GM19455 (cell line): ENCODE results near the gene TINAGL1.
"Not testable (repeated sequence)": the region's sequence is repeated elsewhere in the genome, so short reads cannot be mapped to it uniquely, and the experiment has no call there.

Experiments used
- ATAC-seq: cut with Tn5 transposase; IDR thresholded peaks from one replicate; pipeline ENCODE4 v1.9.1; 2021; ENCODE audit not compliant: unreplicated experiment

The TINAGL1 gene

GRCh38 chr1:31583082-31583994 lies 7.0 kb downstream of the TINAGL1 start:
- no peak for ATAC-seq

DNA sequence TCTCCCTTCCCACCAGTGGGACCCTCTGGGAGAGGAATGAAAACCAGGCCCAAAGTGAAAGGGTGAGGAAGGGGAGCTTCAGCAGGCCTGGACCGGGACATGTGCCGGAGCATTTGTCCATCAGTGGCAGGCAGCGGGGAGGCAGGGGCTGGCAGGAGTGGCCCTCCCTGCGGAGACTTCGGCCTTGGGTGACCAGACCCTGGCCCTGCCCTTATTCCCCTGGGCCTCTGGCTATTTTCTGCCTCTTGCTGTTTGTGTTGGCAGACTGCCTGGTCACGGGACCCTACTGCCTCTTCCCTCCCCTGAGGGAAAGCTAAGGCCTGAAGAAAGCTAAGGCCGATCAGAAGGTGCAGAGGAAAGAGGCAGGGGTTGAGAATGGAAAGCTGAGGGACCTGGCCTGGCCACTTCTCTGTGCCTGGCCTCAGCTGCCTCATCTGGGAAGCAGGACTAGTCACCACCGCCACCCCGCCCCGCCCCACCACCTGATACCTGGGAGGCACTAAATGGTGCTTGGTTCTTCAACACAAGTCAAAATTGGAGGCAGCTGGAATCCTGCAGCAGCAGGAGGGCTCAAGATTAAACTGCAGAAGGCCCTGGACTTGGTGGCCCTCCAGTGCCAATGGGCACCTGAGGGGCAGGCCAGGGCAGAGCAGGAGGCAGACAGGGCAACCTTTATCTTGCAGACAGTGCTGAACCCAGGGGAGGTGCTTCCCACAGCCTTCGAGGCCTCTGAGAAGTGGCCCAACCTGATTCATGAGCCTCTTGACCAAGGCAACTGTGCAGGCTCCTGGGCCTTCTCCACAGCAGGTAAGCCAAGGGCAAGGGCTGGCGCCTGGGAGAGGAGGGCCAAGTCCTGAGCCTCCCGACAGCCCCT lies 7.9 kb downstream of the TINAGL1 start:
- no peak for ATAC-seq

- ATAC-seq: no peak
These were observed 8.8 kb downstream of the TINAGL1 start for GRCh38 chr1:31584869-31585735.

DNA sequence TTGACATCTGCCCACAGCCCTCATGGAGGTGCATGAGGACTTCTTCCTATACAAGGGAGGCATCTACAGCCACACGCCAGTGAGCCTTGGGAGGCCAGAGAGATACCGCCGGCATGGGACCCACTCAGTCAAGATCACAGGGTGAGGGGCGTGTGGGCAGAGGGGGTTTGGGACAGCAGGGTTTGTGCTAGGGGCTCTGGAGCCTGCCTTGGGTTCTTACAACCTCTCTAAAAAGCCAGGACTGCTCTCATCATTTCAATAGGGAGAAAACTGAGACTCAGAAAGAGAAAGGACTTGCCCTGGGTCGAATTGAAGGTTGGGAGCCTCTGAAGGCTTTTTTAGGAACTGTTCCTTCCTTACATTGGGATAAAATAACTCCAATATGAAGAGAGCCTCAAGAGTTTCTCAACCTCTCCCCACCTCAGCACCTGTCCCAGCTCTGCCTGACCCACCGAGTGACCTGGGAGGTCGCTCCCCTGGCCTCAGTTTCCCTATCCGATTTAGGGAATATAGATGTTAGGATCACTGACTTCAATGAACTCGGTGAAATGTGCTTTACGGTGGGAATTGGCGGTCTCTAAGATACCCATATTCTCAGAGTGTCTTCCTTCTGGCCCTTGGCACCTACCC lies 9.5 kb downstream of the TINAGL1 start:
- no peak for ATAC-seq

DNA sequence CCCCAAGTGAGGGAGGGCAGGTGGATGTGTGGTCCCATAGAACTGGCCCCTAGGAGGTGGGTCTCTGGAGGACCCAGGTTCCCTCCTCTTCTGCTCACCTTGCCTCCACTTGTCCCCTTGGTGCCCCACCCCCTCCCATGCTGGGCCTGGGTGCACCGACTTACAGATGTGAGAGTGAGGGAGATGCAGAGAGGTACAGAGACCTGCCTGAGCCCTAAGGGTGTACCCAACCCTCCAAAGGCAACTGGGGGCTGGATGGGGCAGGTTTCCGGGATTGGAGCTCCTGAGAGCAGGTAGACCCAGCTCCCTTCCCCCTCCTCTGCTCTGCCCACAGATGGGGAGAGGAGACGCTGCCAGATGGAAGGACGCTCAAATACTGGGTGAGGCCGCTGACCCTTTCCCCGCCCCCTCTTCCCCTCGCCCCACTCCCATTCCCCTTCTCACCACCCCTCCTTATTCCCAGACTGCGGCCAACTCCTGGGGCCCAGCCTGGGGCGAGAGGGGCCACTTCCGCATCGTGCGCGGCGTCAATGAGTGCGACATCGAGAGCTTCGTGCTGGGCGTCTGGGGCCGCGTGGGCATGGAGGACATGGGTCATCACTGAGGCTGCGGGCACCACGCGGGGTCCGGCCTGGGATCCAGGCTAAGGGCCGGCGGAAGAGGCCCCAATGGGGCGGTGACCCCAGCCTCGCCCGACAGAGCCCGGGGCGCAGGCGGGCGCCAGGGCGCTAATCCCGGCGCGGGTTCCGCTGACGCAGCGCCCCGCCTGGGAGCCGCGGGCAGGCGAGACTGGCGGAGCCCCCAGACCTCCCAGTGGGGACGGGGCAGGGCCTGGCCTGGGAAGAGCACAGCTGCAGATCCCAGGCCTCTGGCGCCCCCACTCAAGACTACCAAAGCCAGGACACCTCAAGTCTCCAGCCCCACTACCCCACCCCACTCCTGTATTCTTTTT lies 10.3 kb downstream of the TINAGL1 start:
- ATAC-seq: no peak

GRCh38 chr1:31587328-31587699 lies 11.0 kb downstream of the TINAGL1 start:
- ATAC-seq: not testable (repeated sequence)

DNA sequence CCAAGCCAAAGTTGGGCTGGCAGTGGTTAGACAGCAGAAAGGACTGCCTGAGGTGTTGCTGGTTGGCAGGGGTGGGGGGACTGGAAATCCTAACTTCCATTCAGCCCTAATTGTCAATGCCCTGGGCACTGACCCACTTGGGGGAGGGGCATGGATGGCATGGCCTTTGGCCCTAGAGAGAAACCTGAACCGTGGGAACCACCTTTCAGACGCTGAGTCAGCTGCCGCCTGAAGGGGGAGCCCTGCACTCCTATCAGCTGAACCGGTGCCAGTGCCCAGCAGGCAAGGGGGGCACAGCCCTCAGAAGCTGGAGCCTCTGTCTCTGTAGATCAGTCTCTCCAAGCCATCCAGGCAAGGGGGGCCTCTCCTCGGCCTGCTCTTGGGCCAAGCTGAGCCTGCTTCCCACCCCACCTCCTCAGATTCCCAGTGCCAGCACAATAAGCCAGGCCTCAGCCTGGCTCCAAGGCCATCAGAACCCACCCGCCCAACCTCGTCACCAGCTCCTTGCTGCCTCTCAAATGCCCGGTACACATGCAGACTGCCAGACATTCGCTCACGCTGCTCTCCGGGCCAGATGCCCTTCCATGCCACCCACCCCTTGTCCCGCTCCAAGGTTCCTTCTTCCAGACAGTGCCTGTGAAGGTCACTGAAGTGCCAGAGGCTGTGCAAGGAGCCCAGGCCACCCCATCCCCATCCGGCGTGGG lies 11.6 kb downstream of the TINAGL1 start:
- ATAC-seq: no peak

- ATAC-seq: no peak
These were observed 12.6 kb downstream of the TINAGL1 start for GRCh38 chr1:31588751-31589515.

- ATAC-seq: no peak
These were observed 15.2 kb downstream of the TINAGL1 start for GRCh38 chr1:31591425-31592093.

DNA sequence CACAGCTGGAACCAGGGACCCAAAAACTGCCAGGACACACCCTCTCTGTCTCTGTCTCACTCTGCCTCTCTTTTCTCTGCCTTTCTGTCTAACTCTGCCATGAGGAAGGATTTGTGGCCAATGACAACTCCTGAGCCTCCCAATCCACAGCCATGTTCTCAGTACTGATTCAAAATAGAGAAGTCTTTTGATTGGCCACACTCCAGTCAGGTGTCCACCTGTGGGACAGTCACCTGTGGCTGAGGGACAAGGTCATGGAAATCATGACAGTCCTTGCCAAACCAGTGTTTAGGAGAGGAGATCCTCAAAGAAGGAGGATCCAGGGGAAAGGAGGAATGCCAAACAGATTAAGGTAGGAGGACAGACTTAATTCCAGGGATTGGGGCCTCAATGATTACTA lies 15.8 kb downstream of the TINAGL1 start:
- no peak for ATAC-seq

DNA sequence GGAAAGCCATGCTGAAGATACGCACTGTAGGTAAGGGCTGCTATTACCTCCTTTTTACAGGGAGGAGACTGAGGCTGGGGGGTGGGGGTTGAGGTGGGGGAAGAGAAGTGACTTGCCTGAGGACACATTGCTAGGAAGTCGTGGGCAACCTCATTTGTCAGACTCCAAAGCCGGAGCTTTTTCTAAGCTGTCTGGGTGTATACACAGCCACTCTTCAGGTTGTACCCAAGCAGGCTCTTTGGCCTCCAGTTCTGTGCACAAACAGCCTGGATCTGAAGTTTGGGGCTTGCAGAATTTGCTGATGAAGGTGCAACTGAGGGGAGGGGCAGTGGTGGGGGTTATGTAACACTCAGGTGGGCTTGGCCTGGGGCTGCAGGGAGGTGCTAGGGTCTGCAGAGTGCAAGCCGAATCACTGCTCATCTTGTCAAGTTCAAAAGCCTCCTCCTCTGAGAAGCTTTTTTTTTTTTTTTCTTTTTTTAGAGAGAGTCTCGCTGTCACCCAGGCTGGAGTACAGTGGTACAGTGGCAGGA lies 16.9 kb downstream of the TINAGL1 start:
- ATAC-seq: no peak

DNA sequence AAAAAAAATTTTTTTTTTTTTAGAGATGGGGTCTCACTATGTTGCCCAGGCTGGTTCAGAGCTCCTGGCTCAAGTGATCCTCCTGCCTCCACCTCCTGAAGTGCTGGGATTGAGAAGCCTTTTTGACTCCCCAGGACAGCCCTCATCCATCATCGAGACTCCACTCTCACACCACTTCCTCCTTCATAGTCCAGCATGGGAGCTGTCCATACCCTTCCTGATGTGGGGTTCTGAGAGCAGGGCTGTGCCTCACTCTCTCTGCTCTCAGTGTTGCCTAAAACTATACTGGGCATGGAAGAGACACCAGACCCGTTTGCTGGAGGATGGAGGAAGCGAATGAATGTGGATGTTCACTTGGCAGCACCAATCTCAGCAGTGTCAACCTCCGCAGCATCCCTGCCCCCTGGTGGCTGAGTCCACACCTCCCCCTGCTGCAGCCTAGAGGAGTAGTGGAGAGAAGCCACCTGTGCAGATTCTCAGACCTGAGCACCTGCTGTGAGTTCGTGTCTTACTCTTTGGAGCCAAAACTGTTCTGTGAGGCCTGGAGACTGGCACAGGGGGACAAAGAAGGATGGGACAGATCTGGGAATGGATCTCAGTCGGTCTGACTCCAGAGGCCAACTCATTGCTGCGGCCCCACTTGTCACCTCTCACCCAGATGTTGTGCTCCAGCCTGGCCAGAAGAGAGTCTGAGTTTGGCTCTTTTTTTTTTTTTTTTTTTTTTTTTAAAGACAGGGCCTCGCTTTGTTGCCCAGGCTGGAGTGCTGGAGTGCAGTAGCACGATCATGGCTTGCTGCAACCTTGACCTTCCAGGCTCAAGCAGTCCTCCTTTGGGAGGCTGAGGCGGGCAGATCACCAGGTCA lies 17.7 kb downstream of the TINAGL1 start:
- no peak for ATAC-seq

DNA sequence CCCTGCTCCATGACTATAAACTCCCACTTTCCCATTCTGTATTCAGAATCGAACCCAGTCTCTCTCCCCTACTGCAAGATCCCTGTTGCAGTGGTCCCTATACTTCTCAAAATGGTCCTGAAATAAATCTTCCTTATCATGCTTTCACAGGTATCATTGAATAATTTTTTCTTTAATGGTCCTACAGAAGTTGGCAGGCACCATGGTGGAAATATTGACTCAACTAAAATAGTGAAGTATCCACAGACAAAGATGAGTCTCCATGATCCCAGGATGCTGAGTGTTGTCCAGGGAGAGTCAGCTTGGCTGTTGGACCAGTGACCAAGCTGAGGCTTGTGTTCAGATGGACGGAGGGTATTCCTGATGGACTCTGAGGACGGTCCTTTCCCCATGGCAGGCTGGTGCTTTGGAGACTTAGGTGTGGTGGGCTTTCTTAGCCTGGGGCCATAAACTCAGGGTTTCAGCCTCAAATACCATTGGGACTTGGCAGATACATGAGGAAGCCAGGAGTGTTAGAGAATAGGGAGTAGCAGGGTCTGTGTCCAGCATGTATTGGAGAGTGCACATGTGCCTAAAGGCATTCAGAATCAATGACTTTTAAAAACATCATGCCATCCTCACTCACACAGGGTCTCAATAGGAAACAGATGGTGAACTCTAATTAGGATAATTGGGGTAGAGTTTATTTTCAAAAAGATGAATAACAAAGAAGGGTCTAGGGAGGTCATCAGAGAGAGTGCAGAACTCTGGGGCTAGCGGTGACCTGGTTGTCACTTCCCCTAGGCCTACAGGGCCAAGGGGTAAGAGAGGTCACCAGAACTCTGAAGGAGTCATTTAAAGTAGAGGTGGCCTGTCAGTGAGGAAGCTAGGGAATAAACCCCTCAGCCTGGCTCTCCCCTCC lies 19.8 kb downstream of the TINAGL1 start:
- no peak for ATAC-seq

DNA sequence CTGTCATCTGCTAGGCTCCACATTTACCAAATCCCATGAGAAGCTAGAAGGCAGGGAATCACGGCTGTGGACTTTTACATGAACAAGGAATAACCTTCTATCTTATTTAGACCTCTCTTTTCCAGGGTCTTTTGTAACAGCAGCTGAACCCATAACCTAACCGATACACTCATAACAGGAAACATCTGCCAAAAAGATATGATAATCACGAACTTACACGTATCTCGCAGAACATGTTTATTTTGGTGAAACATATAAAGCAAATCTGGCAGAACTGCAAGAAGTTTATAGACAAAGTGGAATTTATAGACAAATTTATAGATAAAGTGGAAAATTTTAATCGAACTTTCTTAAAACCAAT lies 20.4 kb downstream of the TINAGL1 start:
- ATAC-seq: no peak

GRCh38 chr1:31598980-31599379 lies 22.7 kb downstream of the TINAGL1 start:
- no peak for ATAC-seq
